H1 (cell line): ENCODE measurements around the gene SLC9A3. TPM values are rescaled to one million over a fixed set of nuclear protein-coding genes. Genes with fewer than 3 reads are reported as not detected.

Experiments
- CTCF ChIA-PET: fragments of 300-600 bp; sonication (Branson Sonifier 250); formaldehyde crosslinking; loops from one replicate; lab custom pipeline; 2021; ENCODE audit not compliant: partially characterized antibody; lab: Charles Lee
- POLR2A ChIA-PET: fragments of 300-600 bp; sonication (Branson Sonifier 250); formaldehyde crosslinking; loops from one replicate; lab custom pipeline; 2021; ENCODE audit warnings: inconsistent platforms; ENCODE audit not compliant: partially characterized antibody; lab: Charles Lee
- DNase-seq, 2 experiments: peaks; one replicate each; pipeline versions ENCODE4 v3.0.0 to v3.0.0-alpha.2; 2010 to 2022; ENCODE audit warnings: low spot score in 2 of 2, low read depth in 1 of 2, mixed read lengths in 1 of 2
- FAIRE-seq: peaks from 2 replicates; lab custom pipeline; 2011; peaks lifted over from hg19 to GRCh38; lab: Jason Lieb, UNC
- H2AFZ ChIP-seq: 2 replicates; pipeline ENCODE4 v1.8.1; 2012; ENCODE audit warnings: low read length, inconsistent platforms
- H2AK5ac ChIP-seq: 2 replicates; pipeline ENCODE4 v1.6.1; 2013; ENCODE audit warnings: low read depth, low read length
- H2BK120ac ChIP-seq: replicated peaks from 2 replicates; pipeline ENCODE3; 2013; ENCODE audit warnings: low read depth, low read length, inconsistent platforms
- H2BK12ac ChIP-seq: 2 replicates; pipeline ENCODE4 v1.6.1; 2013; ENCODE audit warnings: low read depth, low read length
- H2BK15ac ChIP-seq: 2 replicates; pipeline ENCODE4 v1.6.1; 2013; ENCODE audit warnings: low read length
- H2BK20ac ChIP-seq: 2 replicates; pipeline ENCODE4 v1.6.1; 2013; ENCODE audit warnings: low read length
- H2BK5ac ChIP-seq: 2 replicates; pipeline ENCODE4 v1.6.1; 2013; ENCODE audit warnings: low read depth, low read length
- H3K14ac ChIP-seq: 2 replicates; pipeline ENCODE4 v1.6.1; 2013; ENCODE audit warnings: inconsistent platforms; ENCODE audit not compliant: insufficient read length
- H3K18ac ChIP-seq: 2 replicates; pipeline ENCODE4 v1.6.1; 2013; ENCODE audit warnings: low read length; ENCODE audit errors: extremely low read depth
- H3K23ac ChIP-seq: 2 replicates; pipeline ENCODE4 v1.6.1; 2013; ENCODE audit warnings: inconsistent platforms; ENCODE audit not compliant: insufficient read length
- H3K23me2 ChIP-seq: 2 replicates; pipeline ENCODE4 v1.6.1; 2013; ENCODE audit warnings: low read depth, low read length
- H3K27ac ChIP-seq: 2 replicates; pipeline ENCODE4 v1.6.1; 2011; ENCODE audit warnings: low read depth, low read length, inconsistent platforms
- H3K27me3 ChIP-seq, 4 experiments: replicated peaks in 1 of 4; 1 replicate in 1 of 4; 2 replicates in 3 of 4; pipeline versions ENCODE4 v1.6.1 to v1.8.1; 2011 to 2013; ENCODE audit warnings: low read length in 3 of 4, mild to moderate bottlenecking in 3 of 4, inconsistent platforms in 2 of 4, mixed read lengths in 2 of 4, moderate library complexity in 1 of 4; ENCODE audit not compliant: control insufficient read depth in 3 of 4, insufficient read depth in 3 of 4; ENCODE audit errors: extremely low read depth in 1 of 4
- H3K36me3 ChIP-seq, 4 experiments: 2 replicates each; pipeline versions ENCODE4 v1.6.1 to v1.8.1; 2011 to 2013; ENCODE audit warnings: mild to moderate bottlenecking in 4 of 4, low read length in 3 of 4, moderate library complexity in 2 of 4, control low read depth in 1 of 4, inconsistent platforms in 1 of 4; ENCODE audit not compliant: insufficient read depth in 4 of 4, control insufficient read depth in 2 of 4
- H3K4ac ChIP-seq: replicated peaks from 2 replicates; pipeline ENCODE3; 2013; ENCODE audit warnings: low read length, low read depth, mixed read lengths, inconsistent platforms; ENCODE audit not compliant: insufficient read length
- H3K4me1 ChIP-seq, 4 experiments: replicated peaks in 1 of 4; 1 replicate in 1 of 4; 2 replicates in 3 of 4; pipeline versions ENCODE4 v1.6.1 to v1.8.1; 2011 to 2013; ENCODE audit warnings: low read length in 3 of 4, inconsistent platforms in 2 of 4, mixed read lengths in 1 of 4; ENCODE audit not compliant: insufficient read depth in 4 of 4, control insufficient read depth in 3 of 4
- H3K4me2 ChIP-seq, 2 experiments: 2 replicates each; pipeline versions ENCODE4 v1.6.1 to v1.8.1; 2011 to 2013; ENCODE audit warnings: low read depth in 2 of 2, low read length in 2 of 2, control low read depth in 1 of 2, inconsistent platforms in 1 of 2, mild to moderate bottlenecking in 1 of 2; ENCODE audit not compliant: insufficient read depth in 1 of 2
- H3K4me3 ChIP-seq, 4 experiments: fragments of 200-600, 300-600 bp in 1 of 4; sonication (generic), shearing (Covaris generic), sonication (Bioruptor Twin) in 1 of 4; 2 replicates each; pipeline versions ENCODE4 v1.5.1 to v1.8.1; 2011 to 2016; ENCODE audit warnings: low read length in 4 of 4, low read depth in 3 of 4, control low read depth in 2 of 4, inconsistent platforms in 2 of 4, mild to moderate bottlenecking in 2 of 4, mixed read lengths in 1 of 4, moderate library complexity in 1 of 4; ENCODE audit not compliant: insufficient read depth in 2 of 4; ENCODE audit errors: extremely low read depth in 1 of 4
- H3K56ac ChIP-seq: replicated peaks from 2 replicates; pipeline ENCODE3; 2013; ENCODE audit warnings: low read depth, mild to moderate bottlenecking, mixed read lengths, low read length, inconsistent platforms; ENCODE audit not compliant: insufficient read length
- H3K79me1 ChIP-seq: 2 replicates; pipeline ENCODE4 v1.6.1; 2013; ENCODE audit warnings: low read depth, low read length, control low read depth
- H3K79me2 ChIP-seq, 2 experiments: 2 replicates each; pipeline versions ENCODE4 v1.6.1 to v1.8.1; 2012 to 2013; ENCODE audit warnings: low read length in 2 of 2, mild to moderate bottlenecking in 2 of 2, inconsistent platforms in 1 of 2; ENCODE audit not compliant: insufficient read depth in 2 of 2, control insufficient read depth in 1 of 2
- H3K9ac ChIP-seq, 4 experiments: replicated peaks in 1 of 4; 1 replicate in 1 of 4; 2 replicates in 3 of 4; pipeline versions ENCODE4 v1.6.1 to v1.8.1; 2011 to 2013; ENCODE audit warnings: low read depth in 3 of 4, low read length in 3 of 4, control low read depth in 2 of 4, mild to moderate bottlenecking in 2 of 4, moderate library complexity in 2 of 4, inconsistent platforms in 1 of 4; ENCODE audit errors: extremely low read depth in 1 of 4
- H3K9me3 ChIP-seq, 2 experiments: 2 replicates each; pipeline versions ENCODE4 v1.6.1 to v1.8.1; 2012 to 2013; ENCODE audit warnings: mild to moderate bottlenecking in 2 of 2, moderate library complexity in 2 of 2, control low read depth in 1 of 2, inconsistent platforms in 1 of 2, low read depth in 1 of 2, low read length in 1 of 2, mixed read lengths in 1 of 2; ENCODE audit not compliant: insufficient read depth in 2 of 2
- H4K20me1 ChIP-seq, 2 experiments: replicated peaks in 1 of 2; 2 replicates each; pipeline versions ENCODE3 to v1.8.1; 2011 to 2013; ENCODE audit warnings: inconsistent platforms in 2 of 2, low read length in 2 of 2, mild to moderate bottlenecking in 1 of 2; ENCODE audit not compliant: insufficient read depth in 2 of 2, control insufficient read depth in 1 of 2
- H4K5ac ChIP-seq: 2 replicates; pipeline ENCODE4 v1.6.1; 2013; ENCODE audit warnings: low read length, low read depth, mixed read lengths, inconsistent platforms; ENCODE audit not compliant: insufficient read length
- H4K8ac ChIP-seq: 2 replicates; pipeline ENCODE4 v1.8.0; 2013; ENCODE audit warnings: mild to moderate bottlenecking, moderate library complexity, low read length, inconsistent platforms; ENCODE audit not compliant: insufficient read depth; ENCODE audit errors: extremely low read depth
- H4K91ac ChIP-seq: replicated peaks from 2 replicates; pipeline ENCODE3; 2013; ENCODE audit warnings: low read length, mixed read lengths, inconsistent platforms; ENCODE audit not compliant: insufficient read length
- BRCA1 ChIP-seq: IDR thresholded peaks from 2 replicates; pipeline ENCODE4 v1.6.1; 2012; ENCODE audit warnings: low read depth, low read length, improper control_type of control experiment
- EP300 ChIP-seq, 2 experiments: IDR thresholded peaks; 1 replicate in 1 of 2; 2 replicates in 1 of 2; pipeline ENCODE4 v1.6.1; 2011 to 2012; ENCODE audit warnings: low read depth in 2 of 2, low read length in 2 of 2, mild to moderate bottlenecking in 2 of 2, borderline replicate concordance in 1 of 2, inconsistent platforms in 1 of 2, moderate library complexity in 1 of 2
- GABPA ChIP-seq: IDR thresholded peaks from 2 replicates; pipeline ENCODE4 v1.6.1; 2011; ENCODE audit warnings: mild to moderate bottlenecking, low read length, moderate library complexity, borderline replicate concordance; ENCODE audit not compliant: insufficient read depth
- JUN ChIP-seq: IDR thresholded peaks from 2 replicates; pipeline ENCODE4 v1.6.1; 2011; ENCODE audit warnings: low read depth, mild to moderate bottlenecking, improper control_type of control experiment, low read length
- POU5F1 ChIP-seq: IDR thresholded peaks from 2 replicates; pipeline ENCODE4 v1.6.1; 2011; ENCODE audit warnings: low read depth, mild to moderate bottlenecking, low read length, moderate library complexity
- SAP30 ChIP-seq: fragments of 300-600 bp; sonication (generic); IDR thresholded peaks from 2 replicates; pipeline ENCODE4 v1.7.1; 2012; ENCODE audit warnings: low read length, moderate library complexity, mild to moderate bottlenecking, inconsistent platforms; ENCODE audit not compliant: insufficient read depth, insufficient replicate concordance
- SP1 ChIP-seq: IDR thresholded peaks from 2 replicates; pipeline ENCODE4 v1.6.1; 2011; ENCODE audit warnings: low read depth, low read length
- WGBS, 2 experiments: shearing (Covaris generic) in 1 of 2; methylation state at CpG; one replicate each; pipeline versions ENCODE4 v1.1.6 to v1.1.7; 2013 to 2015; ENCODE audit warnings: low lambda C conversion rate in 2 of 2, mixed read lengths in 2 of 2, inconsistent platforms in 1 of 2, low coverage in 1 of 2, missing lambda C conversion rate in 1 of 2; ENCODE audit not compliant: insufficient replicate concordance in 2 of 2, insufficient coverage in 1 of 2, insufficient read length in 1 of 2; ENCODE audit errors: extremely low coverage in 1 of 2, missing lambda C conversion rate in 1 of 2; 5-methylcytosine and 5-hydroxymethylcytosine counted together
- polyA plus RNA-seq, 7 experiments: library from polyadenylated mRNA; depleted of rRNA in 3 of 7; stranded (reverse) in 5 of 7; unstranded in 2 of 7; fragments of >200 nt in 5 of 7; fragments of 200-250 nt in 2 of 7; gene quantifications; 1 replicate in 5 of 7; 2 replicates in 1 of 7; 4 replicates in 1 of 7; pipeline versions ENCODE4 v1.2.1 to v1.2.3, GENCODE V29; 2011 to 2013; ENCODE audit warnings: missing spikeins in 2 of 7, mixed read lengths in 2 of 7
- total RNA-seq: library from RNA; stranded (reverse); fragmentation: NEBNext Ultra II Directional; extraction: Animal tissue kit (Norgen Biotek cat#: 25700); gene quantifications from 2 replicates; pipeline ENCODE4 v1.2.1, GENCODE V29; 2021
- TF ChIP-seq, protein P1 (sequence below): IDR thresholded peaks from 2 replicates; pipeline ENCODE4 v1.6.1; 2011; ENCODE audit warnings: low read length, improper control_type of control experiment
- TF ChIP-seq, protein P2 (sequence below): IDR thresholded peaks from 2 replicates; pipeline ENCODE4 v1.6.1; 2011; ENCODE audit warnings: low read depth, mild to moderate bottlenecking, low read length; ENCODE audit not compliant: insufficient read depth

Gene SLC9A3
- total and polyA plus RNA-seq, 2 of the 8 experiments (the other 6 are each of a cell fraction or from before 2014, with no cell fraction given): 0.95 to 1.0 TPM

DNA sequence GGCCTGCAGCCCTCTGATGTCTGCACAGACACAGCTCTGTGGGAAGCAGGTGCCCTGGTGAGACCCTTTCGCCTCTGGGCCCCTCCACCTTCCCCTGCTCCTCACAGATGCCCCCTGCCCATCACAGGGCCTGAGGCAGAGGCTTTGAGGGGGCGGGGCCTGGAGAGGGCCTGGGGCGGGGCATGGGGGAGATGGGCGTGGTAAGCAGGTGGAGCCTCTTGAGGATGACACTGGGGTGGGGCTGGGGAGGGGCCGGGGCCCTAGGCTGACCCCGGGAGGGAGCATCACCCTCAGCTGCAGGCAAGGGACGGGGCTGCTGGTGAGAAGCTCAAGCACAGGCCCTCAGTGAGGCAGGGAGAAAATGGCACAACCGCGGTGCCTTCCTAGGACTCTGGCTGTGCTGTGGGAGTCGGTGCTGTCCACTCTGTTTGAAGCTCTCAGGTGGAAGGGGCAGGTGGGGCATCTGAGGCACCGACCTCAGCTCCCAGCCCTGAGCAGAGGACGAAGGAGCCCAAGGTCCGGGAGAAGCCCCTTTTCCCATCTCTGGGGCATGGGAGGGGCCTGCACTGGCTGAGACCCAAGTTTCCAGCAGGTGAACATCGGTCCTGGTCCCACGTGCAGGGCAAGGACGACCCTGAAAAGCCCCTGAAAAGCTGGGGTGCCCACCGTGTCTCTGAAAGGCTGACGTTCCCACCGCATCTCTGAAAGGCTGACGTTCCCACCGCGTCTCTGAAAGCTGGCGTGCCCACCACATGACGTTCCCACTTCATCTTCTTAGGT, 17.5 kb upstream of the SLC9A3 start:
- Histone ChIP-seq H3K56ac (no peak overlapping the region), H3K36me3 (no peaks in the 10 kb centered on the region), H2BK5ac (no peak overlapping the region), H2BK15ac (no peak overlapping the region), H3K23ac (no peak overlapping the region), H2BK20ac (no peak overlapping the region), H4K5ac (no peak overlapping the region), H3K4me1 (no peaks in the 10 kb centered on the region), H3K9me3 (no peaks in the 10 kb centered on the region), H3K18ac (no peak overlapping the region), H3K79me2 (no peaks in the 10 kb centered on the region), H3K9ac (no peak overlapping the region), H3K23me2 (no peaks in the 10 kb centered on the region), H3K4me3 (no peak overlapping the region), H2BK120ac (no peak overlapping the region), H2BK12ac (no peak overlapping the region), H2AFZ (no peak overlapping the region), H4K91ac (no peak overlapping the region), H2AK5ac (no peak overlapping the region), H4K8ac (no peak overlapping the region), H3K27me3 (no peaks in the 10 kb centered on the region; a peak in 2 of 7 replicates), H3K27ac (no peak overlapping the region), H3K4me2 (no peak overlapping the region), H3K4ac (no peak overlapping the region), H3K14ac (no peak overlapping the region), H3K79me1 (no peaks in the 10 kb centered on the region), H4K20me1 (peaks cover 0 to 2% of the 10 kb centered on the region in 2 experiments)
- no peak for TF ChIP-seq JUN
- no peak for TF ChIP-seq SAP30
- TF ChIP-seq POU5F1: no peak
- TF ChIP-seq SP1: no peak
- no peak for TF ChIP-seq BRCA1
- TF ChIP-seq, protein P1, sequence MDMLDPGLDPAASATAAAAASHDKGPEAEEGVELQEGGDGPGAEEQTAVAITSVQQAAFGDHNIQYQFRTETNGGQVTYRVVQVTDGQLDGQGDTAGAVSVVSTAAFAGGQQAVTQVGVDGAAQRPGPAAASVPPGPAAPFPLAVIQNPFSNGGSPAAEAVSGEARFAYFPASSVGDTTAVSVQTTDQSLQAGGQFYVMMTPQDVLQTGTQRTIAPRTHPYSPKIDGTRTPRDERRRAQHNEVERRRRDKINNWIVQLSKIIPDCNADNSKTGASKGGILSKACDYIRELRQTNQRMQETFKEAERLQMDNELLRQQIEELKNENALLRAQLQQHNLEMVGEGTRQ: no peak
- TF ChIP-seq, protein P2, sequence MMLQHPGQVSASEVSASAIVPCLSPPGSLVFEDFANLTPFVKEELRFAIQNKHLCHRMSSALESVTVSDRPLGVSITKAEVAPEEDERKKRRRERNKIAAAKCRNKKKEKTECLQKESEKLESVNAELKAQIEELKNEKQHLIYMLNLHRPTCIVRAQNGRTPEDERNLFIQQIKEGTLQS: no peak
- TF ChIP-seq GABPA: no peak
- TF ChIP-seq EP300 (IDR thresholded peaks at IDR 0.05; ENCODE audit: borderline replicate concordance in 1 of 2, low read depth in 2 of 2, low read length in 2 of 2): no peak
- DNase-seq (peak in 1 of 2 experiments; percentile 67), FAIRE-seq (no peak)
- CTCF ChIA-PET: interaction anchor here (1.0 to 2.0 kb wide), 5 partner anchors 9 to 151 kb away, joined by 3 to 5 read pairs (median 4); no protein-coding TSS in a partner anchor
- 84% methylated on average over 16 of the region's 24 CpGs; no CpG with 5 or more reads in 1 of the 2 experiments for WGBS, 2 experiments
- POLR2A ChIA-PET: no interaction called here
